Dedifferentiated amniotic fluid mesenchymal stem cell (primary cell): ENCODE measurements around the gene HOXA4.

Experiments used
- DNase-seq: peaks from one replicate; pipeline ENCODE4 v3.0.0-alpha.2; 2016; ENCODE audit errors: extremely low spot score

HOXA4 gene

GRCh38 chr7:27130540-27131389 is at the start of gene HOXA4:
HOXA4 (minus strand) TSS chr7:27130757; CDS start chr7:27130733, 24 bp downstream.
- no peak for DNase-seq

GRCh38 chr7:27179503-27180430 is 49.2 kb upstream of the HOXA4 start:
- DNase-seq = no peak

GRCh38 chr7:27179030-27179429 is 48.5 kb upstream of the HOXA4 start:
- DNase-seq = no peak

GRCh38 chr7:27178366-27178765 is 47.8 kb upstream of the HOXA4 start:
- no peak for DNase-seq

- DNase-seq = no peak
Observed at GRCh38 chr7:27177795-27178320, 47.3 kb upstream of the HOXA4 start.

GRCh38 chr7:27176962-27177794 is 46.6 kb upstream of the HOXA4 start:
- no peak for DNase-seq

GRCh38 chr7:27176524-27176845 is 45.9 kb upstream of the HOXA4 start:
- DNase-seq = no peak

GRCh38 chr7:27175626-27176523 is 45.3 kb upstream of the HOXA4 start:
- no peak for DNase-seq

GRCh38 chr7:27174874-27175625 is 44.5 kb upstream of the HOXA4 start:
- no peak for DNase-seq

GRCh38 chr7:27173956-27174873 is 43.7 kb upstream of the HOXA4 start, which contains the start of gene HOXA10:
HOXA10 (minus strand) TSS chr7:27174320; CDS start chr7:27174306, 14 bp downstream.
- no peak for DNase-seq

- DNase-seq = no peak
Observed at GRCh38 chr7:27173511-27173955, 43.0 kb upstream of the HOXA4 start.

- DNase-seq = no peak
Observed at GRCh38 chr7:27172823-27173510, 42.4 kb upstream of the HOXA4 start.

- DNase-seq = no peak
Observed at GRCh38 chr7:27172315-27172774, 41.8 kb upstream of the HOXA4 start.

GRCh38 chr7:27171637-27172314 is 41.2 kb upstream of the HOXA4 start:
- DNase-seq = no peak

- no peak for DNase-seq
Observed at GRCh38 chr7:27171325-27171636, 40.7 kb upstream of the HOXA4 start.

GRCh38 chr7:27170426-27171324 is 40.1 kb upstream of the HOXA4 start:
- no peak for DNase-seq
